ENCODE results near the gene ITPR3.

ITPR3 gene

DNA sequence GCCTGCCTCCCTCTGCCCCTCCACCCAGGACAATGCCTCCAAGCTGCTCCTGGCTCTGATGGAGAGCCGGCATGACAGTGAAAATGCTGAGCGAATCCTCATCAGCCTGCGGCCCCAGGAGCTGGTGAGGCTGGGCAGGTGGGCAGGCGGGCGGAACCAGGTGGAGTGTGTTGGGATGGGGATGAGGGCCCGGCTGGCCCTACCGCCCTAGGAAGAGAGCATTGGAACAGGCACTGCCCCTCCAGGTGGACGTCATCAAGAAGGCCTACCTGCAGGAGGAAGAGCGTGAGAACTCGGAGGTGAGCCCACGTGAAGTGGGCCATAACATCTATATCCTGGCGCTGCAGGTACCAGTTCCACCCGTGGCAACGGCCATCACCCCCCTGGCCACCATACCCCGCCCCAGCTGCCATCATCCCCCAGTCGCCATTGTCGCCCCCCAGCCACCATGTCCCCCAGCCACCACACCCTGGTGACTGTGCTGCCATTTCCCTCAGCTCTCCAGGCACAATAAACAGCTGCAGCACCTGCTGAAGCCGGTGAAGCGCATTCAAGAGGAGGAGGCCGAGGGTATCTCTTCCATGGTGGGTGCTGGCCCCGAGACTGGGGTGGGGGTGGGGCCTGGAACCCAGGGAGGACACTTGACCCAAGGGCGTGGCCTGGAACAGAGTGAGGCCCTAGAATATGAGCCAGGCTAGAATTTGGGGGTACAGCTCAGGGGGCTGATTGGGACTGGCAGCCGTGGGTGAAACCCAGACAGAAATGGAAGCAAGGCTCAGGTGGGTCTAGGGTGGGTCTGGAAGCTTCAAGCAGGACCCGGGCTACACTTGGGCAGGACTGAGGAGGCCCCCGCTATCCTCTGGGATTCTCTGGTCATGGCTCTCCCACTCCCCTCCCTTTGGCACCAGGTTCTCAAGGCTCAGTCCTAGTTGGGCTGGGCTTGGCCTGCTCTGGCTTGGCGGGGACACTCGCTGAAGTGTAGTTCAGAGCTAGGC lies 66.2 kb downstream of the ITPR3 start:
- no peak for DNase-seq (ENCODE audit: low read depth in 2 of 2)

DNA sequence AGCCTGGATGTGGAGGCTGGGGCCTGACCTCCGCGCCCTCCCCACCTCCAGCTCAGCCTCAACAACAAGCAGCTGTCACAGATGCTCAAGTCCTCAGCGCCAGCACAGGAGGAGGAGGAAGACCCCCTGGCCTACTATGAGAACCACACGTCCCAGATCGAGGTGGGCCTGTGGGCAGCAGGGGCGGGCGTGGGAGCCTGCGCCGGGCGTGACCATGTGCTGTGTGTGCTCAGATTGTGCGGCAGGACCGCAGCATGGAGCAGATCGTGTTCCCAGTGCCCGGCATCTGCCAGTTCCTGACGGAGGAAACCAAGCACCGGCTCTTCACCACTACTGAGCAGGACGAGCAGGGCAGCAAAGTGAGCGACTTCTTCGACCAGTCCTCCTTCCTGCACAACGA lies 66.9 kb downstream of the ITPR3 start:
- no peak for DNase-seq (ENCODE audit: low read depth in 2 of 2)

DNA sequence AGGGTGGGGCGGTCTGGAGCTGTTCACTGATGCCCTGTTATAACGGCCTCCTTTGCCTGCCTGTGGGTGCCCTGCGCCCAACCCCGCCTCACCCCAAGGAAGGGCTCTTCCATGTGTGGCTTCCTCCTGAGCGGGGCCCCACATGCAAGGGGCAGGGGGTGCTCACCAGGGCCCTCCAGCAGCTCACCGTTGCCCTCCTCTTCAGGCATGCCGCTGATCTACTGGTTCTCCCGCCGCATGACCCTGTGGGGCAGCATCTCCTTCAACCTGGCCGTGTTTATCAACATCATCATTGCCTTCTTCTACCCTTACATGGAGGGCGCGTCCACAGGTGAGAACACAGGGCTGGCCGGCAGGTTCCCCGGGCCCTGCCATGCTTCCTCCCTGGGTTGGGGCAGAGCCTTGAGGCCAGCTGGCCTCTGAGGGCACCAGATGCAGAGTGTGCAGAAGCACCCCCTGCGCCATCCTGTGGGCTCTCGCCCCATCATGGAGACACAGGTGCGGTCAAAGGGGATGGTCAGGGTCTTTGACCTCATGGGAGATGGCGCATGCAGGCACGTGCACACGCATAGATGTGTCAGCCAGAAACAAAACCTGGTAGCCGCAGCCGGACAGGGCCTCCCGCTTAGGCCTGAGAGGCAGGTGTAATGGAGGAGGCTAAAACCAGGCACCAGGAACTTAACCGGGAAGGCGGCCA lies 67.5 kb downstream of the ITPR3 start:
- DNase-seq (ENCODE audit: low read depth in 2 of 2): no peak

DNA sequence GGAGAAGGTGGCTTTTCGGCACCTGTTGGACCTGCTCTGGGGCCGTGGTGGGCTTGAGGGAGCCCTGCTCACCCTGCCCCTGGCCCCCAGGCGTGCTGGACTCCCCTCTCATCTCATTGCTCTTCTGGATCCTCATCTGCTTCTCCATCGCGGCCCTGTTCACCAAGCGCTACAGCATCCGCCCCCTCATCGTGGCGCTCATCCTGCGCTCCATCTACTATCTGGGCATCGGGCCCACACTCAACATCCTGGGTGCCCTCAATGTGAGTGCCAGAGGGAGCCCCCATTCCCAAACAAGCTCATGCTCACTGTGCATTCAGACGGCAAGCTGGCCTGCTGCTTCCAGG lies 68.0 kb downstream of the ITPR3 start:
- DNase-seq (ENCODE audit: low read depth in 2 of 2): no peak

DNA sequence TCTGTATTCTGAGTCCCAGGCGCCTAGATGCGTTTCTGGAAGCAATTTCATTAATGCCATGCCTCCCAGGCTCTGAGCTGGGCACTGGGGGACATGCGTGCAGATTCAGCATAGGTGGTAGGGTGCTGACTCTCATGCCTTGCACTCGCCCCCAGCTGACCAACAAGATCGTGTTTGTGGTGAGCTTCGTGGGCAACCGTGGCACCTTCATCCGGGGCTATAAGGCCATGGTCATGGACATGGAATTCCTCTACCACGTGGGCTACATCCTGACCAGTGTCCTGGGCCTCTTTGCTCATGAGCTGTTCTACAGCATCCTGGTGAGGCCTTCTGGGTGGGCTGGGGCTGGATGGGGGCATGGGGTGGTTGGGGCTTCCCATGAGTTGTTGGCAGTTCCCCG lies 68.8 kb downstream of the ITPR3 start:
- no peak for DNase-seq (ENCODE audit: low read depth in 2 of 2)

DNA sequence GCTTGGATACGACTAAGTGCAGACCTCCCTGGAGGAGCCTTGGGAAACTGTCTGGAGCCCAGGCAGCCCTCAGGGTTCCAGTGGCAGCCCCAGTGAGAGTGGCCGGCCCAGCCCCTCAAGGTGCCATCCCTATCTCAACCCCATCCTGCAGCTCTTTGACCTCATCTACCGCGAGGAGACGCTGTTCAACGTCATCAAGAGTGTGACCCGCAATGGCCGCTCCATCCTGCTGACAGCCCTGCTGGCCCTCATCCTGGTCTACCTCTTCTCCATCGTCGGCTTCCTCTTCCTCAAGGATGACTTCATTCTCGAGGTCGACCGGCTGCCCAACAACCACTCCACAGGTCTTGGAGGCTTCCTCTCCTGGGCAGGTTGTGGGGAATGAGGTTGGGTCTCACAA lies 69.6 kb downstream of the ITPR3 start:
- DNase-seq (ENCODE audit: low read depth in 2 of 2): no peak

DNA sequence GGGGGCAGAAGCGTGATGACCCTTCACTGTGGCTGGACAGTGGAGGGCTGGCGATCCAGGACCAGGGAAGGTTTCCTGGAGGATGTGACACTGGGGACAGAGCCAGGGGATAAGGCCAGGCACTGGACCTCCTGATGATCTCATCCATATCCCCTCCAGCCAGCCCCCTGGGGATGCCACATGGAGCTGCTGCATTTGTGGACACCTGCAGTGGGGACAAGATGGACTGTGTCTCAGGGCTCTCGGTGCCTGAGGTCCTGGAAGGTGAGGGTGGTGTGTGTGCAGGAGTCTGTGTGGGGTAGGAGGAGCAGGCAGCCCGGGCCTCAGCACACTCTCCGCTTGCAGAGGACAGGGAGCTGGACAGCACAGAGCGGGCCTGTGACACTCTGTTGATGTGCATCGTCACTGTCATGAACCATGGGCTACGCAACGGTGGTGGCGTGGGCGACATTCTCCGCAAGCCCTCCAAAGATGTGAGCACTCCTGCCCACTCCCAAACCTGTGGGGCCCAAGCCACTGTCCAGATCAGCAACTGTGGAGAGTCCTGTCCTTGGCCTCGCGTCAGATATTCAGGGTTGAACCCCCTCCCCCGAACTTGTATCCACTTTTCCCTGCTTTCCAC lies 70.4 kb downstream of the ITPR3 start:
- no peak for DNase-seq (ENCODE audit: low read depth in 2 of 2)

DNA sequence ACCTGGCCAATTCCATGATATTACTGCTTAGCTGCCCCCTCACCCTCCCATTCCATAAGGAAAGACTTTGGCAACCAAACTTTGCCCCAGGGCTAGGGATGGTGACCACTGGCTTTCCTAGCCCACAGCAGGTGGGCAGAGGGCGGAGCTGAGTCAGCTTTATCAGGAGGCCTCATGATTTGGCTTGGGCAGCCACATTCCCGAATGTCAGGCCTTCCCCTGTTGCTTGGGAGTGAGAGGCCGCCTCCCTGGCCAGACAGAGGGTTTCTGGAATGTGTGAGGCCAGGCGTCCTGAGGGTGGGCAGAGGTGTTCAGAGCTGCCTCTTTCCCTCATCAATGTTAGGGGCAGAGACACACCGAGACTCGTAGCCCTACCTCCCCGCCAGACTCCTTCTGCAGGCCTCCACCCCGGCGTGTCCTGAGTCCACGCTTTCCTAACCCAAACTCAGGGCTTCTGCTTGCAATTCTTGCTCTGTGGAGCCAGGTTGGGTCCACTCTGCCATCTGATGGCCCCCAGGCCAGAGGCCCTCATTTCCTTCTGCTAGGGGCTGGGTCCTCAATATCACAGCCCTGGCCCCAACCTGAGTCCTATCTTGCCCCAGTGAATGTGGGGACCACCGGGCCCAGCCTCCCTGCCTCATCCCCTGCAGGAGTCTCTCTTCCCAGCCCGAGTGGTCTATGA lies 71.1 kb downstream of the ITPR3 start:
- no peak for DNase-seq (ENCODE audit: low read depth in 2 of 2)

DNA sequence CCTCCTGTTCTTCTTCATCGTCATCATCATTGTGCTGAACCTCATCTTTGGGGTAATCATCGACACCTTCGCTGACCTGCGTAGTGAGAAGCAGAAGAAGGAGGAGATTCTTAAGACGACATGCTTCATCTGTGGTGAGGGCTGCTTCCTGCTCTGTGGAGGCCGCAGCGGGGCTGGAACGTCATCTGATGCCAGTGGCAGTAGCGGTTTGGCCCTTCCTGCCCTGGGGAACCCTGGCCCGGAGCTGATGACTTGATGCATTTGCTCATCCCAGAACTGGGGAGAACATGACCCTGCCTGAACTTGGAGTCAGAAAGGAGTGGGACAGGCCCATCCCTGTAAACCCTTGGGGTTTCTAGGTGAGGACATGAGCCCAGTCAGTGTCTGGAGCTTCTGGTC lies 71.6 kb downstream of the ITPR3 start:
- DNase-seq (ENCODE audit: low read depth in 2 of 2): peak; percentile 35 to 65

DNA sequence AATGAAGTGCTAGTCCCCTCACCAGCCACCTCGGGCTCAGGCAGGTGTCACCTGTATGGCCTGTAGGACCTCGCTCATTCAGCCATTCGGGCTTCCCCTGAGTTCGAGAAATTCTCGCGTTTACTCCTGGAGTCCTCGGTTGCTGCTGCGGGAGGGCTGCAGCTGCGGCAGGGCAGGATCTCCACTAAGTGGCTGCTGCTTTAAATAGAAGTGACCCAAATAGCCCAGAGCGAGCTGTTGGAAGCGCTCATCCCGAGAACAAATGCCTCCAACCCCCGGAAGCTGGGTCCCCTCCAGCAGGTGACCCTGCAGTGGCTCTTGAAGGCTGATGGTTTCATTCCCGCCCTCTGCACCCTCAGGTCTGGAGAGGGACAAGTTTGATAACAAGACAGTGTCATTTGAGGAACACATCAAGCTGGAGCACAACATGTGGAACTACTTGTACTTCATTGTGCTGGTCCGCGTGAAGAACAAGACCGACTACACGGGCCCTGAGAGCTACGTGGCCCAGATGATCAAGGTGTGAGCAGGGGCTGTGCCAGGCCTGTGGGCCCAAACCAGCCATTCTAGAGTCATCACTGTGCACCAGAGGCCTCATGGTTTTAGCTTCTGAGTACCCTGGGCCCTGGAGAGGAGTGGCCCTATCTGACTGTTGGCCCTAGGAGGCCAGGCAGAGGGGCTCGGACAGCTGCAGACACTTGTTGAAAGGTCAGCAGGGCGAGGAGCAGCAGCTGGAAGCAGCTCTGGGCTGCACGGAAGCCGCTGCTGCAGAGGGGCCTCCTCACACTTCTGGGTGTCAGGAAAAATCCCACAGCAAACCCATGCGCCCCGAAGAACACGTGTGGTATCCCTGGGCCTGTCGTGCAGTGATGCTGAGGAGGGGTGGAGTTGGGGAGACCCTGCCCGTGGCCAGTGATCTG lies 72.3 kb downstream of the ITPR3 start:
- no peak for DNase-seq (ENCODE audit: low read depth in 2 of 2)

DNA sequence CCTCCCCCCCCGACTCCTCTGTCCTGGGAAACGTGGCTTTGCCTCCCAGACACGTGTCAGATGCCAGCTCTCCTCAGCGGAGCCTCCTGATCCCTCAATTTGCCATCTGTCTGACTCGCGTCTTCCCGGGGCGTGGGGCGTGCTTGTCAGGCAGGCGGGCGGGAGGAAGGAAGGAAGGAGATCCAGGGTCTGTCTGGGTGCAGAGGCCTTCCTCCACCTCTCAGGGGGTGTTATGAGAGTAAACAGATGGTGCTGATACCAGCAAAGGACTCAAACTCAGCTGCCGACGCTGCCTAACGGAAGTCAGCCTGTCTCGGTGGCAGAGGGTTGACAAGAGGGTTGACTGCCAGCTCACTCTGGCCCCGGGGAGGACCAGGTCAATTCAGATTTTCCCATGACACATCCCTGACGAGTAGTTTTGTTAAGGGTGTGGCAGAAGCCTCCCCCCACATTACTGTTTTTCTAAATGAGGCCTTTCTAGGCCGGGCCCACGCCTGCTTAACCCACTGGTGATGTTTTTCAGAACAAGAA lies 73.3 kb downstream of the ITPR3 start:
- peak; percentile 56 to 71 for DNase-seq (ENCODE audit: low read depth in 2 of 2)

DNA sequence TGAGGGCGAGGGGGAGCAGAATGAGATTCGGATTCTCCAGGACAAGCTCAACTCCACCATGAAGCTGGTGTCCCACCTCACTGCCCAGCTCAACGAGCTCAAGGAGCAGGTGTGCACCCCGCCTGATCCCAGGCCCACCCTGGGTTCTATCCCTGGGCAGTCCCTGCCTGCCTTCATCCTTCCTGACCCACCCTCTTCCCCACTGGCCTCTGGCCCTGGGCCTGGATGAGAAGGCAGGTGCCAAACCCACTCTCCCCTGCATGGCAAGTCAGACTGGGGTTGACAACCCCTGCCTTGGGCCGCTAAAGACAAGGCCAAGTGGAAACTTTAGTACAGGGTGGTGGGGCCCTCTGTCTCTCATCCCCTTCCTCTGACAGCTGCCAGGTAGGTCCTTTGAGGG lies 73.9 kb downstream of the ITPR3 start:
- DNase-seq (ENCODE audit: low read depth in 2 of 2): no peak

DNA sequence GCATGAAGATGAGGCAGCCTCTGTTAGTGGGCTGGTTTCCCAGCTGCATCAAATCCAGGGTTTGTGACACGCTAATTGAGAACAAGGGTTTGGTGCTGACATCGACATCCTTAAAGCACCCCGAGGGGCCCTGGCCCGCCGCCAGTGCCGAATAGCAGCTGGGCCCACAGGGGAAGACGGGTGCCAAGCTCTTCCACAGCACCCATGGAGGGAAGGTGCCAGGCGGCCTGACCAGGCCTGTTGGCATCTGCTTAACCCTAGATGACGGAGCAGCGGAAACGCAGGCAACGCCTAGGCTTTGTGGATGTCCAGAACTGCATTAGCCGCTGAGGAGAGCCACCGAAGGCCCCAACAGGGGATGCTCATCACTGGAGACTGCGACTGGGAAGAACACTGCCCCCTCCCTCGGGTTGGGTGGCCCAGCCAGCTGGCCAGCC lies 74.3 kb downstream of the ITPR3 start:
- DNase-seq (ENCODE audit: low read depth in 2 of 2): no peak

DNA sequence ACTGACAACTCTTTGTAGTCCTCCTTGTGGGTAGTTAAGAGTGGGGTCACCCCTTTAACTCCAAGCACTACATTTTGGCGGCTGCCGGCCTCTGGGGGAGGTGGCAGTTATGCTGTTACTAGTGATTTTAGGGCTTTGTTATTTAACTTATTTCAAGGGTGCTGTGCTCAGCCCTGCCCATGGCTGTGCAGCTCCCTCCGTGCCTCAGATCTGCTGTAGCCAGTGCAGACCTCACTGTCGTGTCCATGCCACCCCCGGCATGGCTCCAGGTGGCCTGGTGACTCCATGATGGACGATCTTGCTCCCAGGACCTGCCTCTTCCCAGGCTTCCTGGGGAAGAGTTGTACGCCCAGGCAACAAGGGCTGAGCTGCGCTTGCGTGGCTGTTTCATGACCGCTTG lies 75.0 kb downstream of the ITPR3 start:
- no peak for DNase-seq (ENCODE audit: low read depth in 2 of 2)

DNA sequence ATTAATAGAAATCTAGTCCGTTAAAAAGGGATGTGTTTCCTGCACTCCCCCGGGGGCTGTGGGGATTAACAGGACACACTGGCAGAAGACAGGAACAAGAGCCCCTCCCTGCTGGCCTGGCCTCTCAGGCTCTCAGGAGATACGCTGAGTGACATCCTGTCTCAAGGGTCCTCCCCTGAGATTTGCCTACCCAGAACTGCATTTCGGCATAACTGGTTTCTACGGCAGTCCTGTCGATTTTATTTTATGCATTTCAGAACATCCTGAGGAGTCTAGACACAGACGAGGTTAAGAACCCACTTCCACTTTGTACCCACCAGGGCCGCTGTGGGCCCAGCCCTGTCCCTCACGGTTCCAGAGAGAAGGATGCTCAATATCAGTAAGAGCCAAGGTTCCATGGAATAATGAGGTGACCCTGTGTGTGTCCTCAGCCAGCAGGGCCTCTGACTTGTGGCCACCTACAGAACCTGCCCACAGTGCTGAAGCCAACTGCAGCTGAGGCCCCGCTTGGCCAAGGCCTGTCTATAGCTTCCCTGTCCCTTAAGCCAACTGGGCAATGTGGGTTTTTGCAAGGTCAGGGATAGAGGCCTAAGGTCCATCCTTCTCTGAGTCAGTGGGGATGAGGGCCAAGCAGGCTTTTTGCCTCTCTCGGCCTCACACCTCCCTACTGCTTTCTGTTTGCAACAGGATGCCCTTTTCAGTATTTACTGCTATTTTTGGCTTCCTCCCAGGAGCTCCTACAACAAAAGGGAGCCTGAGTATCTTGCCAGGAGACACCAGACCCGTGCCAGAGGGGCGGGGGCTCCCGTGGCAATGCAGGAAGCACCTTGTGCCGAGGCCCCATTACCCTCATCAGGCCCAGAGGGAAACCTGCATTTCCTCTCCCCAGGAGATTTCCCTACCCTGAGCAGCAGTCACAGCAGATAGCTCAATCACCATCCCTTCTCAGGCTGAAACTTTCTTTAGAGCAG lies 75.7 kb downstream of the ITPR3 start:
- no peak for DNase-seq (ENCODE audit: low read depth in 2 of 2)

DNA sequence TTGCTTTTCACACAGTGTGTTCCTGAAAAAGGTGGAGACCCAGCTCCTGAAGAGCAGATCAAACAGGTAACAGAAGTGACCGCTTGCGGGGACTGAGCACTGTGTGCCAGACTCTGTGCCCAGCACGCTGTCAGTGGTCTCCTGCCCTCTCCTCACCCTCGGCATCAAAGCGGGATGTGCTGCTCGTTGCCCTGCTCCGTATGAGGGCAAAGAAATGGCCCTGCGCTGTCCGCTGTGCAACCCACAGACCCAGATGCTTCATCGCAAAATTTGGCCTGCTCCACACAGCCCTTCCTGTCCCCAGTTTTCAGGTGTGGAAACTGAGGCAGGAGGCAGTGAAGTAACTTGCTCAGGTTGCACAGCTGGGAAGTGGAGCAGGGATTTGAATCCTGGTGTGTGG lies 76.7 kb downstream of the ITPR3 start:
- no peak for DNase-seq (ENCODE audit: low read depth in 2 of 2)

DNA sequence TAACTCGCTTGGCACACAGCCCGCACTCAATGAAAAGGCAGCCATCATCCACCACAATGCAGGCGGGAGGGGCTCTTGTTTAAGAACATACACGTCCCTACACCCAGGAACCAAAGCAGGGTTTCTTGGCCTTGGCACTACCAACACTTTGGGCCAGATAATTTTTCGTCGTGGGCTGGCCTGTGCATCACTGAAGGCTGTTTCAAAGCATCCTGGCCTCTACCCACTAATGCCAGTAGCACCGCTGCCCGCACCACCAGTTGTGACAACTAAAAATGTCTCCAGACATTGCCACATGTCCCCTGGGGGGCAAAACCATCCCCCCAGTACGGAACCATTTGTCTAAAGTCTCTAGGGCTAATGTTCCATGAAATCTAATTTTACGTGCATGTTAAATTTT lies 77.4 kb downstream of the ITPR3 start:
- DNase-seq (ENCODE audit: low read depth in 2 of 2): no peak

DNA sequence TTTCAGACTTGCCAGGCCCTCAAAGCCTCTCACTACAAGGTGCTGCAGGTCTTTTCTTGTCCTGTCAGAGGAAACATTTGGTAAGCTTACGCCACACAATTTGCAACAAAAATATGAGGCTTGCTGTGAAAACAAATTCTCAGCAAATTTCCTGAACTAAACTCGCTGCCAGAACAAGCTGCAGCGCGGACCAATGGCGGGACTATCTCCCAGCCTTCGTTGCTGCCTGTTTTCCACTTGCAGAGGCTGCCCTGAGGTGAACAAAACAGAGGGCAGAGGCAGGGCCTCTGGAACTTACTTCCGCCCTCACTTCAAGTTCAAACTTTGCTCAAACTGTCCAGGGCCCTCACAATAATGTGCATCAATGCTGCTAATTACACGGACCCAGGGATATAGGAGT lies 78.0 kb downstream of the ITPR3 start:
- DNase-seq (ENCODE audit: low read depth in 2 of 2): no peak

DNA sequence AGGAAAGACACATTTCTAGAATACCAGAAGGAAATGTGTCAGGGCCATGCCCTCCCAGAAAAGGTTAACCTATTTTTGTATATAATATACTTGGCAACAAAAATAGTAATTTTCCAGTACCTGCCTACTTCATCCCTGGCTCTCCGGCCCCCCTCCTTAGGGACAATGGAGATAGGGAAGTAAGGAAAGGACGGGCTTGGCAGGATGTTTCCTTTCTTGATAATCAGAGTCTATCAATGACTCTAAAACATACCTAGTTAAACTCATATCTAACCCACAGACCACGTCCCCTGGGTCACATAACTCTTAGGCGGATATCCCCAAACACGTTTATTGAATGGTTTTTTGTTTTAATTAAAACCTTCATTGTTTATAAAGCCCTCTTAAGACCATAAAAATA lies 78.6 kb downstream of the ITPR3 start:
- no peak for DNase-seq (ENCODE audit: low read depth in 2 of 2)
